HG02973 (cell line): ENCODE data around the gene SWAP70.

Experiments used
- ATAC-seq: cut with Tn5 transposase; IDR thresholded peaks from one replicate; pipeline ENCODE4 v1.9.1; 2021; ENCODE audit warnings: moderate library complexity; ENCODE audit not compliant: unreplicated experiment

SWAP70 gene

DNA sequence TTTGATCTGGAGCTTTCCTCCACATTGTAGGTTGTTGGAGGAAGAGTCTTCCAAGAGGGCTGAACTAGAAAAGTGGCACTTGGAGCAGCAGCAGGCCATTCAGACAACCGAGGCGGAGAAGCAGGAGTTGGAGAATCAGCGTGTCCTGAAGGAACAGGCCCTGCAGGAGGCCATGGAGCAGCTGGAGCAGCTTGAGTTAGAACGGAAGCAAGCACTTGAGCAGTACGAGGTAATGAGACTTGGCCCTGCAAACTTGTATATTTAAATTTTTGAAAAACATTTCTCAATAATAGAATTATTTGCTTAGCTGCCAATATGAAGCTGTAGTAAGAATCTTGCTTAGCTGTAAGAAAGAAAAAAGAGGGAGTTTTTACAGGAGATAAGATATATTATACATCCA lies 84.0 kb downstream of the SWAP70 start:
- no peak for ATAC-seq

DNA sequence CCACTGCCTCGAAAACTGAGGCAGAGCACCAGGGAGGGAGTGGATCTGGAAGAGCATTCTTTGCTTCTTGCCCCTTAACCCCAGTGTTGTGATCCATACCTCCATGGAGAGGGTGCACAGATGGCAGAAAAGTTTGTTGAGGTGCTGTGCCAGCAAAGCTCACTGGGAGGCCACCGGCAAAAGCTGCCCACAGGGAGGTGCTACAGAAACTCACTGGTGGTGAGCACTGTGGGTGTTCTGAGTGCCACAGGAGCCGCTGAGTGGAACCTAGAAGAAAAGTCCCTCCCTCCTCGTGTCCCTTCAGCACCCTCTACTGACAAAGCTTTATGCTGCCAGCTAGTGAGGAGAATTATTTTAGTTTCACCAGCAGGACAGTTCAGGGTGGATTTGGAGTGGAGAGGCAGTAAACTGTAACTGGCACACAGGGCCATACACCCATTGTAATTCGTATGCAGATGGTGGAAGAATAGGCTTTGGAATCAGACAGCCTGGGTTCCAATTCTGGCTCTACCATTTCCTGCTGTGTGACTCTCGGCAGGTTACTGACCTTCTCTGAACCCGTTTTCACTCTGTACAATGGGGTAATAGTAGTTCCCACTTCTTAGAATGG lies 84.6 kb downstream of the SWAP70 start:
- ATAC-seq: peak; percentile 50

DNA sequence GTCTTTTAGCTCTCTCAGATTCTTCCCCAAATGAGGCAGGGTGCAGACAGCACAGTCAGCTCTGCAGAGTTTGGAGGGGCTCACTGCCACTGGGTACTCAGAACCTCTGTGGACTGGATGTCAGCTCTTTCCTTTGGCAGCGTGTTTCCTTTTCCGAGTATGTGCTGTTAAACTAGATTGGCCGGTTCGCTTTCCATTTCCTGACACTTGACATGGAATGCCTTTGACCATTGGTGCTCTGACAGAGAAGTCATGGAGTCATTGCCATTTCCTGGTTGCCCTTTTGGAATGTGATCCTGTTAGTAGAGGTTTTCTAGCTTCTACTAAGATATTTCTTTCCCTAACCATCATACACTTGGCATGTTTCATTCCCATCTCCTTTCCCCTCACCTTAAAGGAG lies 86.7 kb downstream of the SWAP70 start:
- ATAC-seq: no peak

GRCh38 chr11:9752091-9752490 lies 88.2 kb downstream of the SWAP70 start:
- ATAC-seq: no peak

- no peak for ATAC-seq
These were observed 89.1 kb downstream of the SWAP70 start for GRCh38 chr11:9753021-9753420.

DNA sequence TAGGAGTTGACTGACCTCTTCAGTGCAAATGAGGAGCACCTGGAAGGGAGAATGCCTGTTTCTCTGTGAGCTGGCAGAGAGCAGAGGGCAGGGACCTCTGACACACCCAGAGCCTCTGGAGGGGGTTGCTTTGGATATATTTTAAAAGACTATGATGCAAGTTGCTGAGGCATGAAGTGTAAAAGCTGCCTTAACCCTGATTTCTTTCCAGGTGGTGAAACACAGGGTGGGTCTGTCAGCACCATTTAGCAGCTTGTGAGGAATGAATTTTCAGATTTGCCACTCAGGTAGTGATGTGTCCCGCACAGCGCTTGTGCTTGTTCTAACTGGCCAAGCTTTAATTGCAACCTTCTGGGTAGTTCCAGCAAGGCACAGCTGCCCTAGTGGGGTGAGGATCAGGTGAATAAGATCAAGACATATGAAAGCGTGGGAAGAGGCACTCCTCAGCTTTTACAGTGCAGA lies 90.2 kb downstream of the SWAP70 start:
- no peak for ATAC-seq

GRCh38 chr11:9755561-9756185 lies 91.8 kb downstream of the SWAP70 start:
- no peak for ATAC-seq

GRCh38 chr11:9756461-9756860 lies 92.6 kb downstream of the SWAP70 start:
- ATAC-seq: no peak

- ATAC-seq: no peak
These were observed 93.0 kb downstream of the SWAP70 start for GRCh38 chr11:9756878-9757277.

DNA sequence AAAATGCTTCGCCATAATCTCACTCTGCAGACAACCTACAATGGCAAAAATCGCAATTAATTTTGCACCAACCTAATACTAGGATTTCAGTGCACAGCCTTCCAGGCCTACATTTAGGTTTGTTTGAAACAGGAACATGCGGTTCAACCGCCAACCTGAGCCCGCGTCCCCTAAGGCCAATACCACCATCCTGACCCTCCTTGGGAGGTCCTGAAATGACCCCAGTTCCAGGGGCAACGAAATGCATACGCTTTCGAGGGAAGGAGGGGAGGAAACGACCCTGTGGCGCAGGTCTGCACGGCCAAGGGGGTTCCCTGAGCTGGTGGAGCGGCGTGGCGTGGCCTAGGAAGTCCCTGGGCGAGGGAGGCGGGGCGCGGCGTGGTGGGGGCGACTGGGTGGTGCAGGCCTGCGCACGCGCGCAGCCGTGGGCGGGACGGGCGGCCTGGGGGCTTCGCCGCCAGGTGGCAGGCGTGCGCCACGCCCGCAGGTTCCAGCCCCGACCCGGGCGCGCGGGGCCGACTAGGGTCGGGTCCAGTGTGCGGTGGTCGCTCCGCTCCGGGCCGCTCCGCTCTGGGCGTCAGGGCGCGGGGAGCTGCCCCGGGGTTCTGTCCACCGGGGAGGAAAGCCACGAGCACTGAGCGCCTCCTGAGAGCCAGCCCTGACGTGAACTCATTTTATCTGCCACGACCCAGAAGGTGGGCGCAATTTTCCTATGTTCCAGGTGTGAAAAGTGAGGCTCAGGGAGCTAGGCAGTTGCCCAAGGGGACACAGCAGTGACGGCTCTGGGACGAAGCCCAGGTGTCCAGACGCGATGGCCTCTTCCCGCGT lies 94.1 kb downstream of the SWAP70 start:
- peak; percentile 55 for ATAC-seq

- peak; percentile 22 for ATAC-seq
These were observed 95.0 kb downstream of the SWAP70 start for GRCh38 chr11:9758637-9759518.

GRCh38 chr11:9759519-9760192 lies 95.8 kb downstream of the SWAP70 start:
- peak; percentile 40 for ATAC-seq

GRCh38 chr11:9760193-9760575 lies 96.3 kb downstream of the SWAP70 start:
- ATAC-seq: no peak

DNA sequence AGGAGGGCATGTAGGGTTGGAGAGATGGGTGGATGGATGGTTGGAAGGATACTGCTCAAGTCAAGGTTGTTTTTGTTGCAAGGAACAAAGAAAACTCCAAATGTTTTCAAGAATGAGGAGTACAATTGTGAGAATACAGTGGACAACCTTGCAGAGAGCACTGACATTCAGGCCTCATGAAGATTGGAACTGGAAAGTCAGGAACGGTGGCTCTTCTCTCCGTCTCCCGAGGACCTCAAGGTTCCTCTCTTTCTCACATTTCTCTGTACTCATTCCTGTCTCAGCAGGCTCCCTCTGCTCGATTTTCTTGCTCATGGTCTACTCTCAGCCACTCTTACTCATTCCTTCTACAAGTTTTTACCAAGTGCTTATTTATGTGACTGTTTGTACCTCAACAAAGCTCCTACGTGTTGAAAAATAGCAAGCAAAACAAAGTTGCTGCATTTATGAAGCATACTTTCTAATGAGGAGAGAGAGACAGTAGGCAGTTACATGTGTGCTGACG lies 97.6 kb downstream of the SWAP70 start:
- ATAC-seq: no peak

DNA sequence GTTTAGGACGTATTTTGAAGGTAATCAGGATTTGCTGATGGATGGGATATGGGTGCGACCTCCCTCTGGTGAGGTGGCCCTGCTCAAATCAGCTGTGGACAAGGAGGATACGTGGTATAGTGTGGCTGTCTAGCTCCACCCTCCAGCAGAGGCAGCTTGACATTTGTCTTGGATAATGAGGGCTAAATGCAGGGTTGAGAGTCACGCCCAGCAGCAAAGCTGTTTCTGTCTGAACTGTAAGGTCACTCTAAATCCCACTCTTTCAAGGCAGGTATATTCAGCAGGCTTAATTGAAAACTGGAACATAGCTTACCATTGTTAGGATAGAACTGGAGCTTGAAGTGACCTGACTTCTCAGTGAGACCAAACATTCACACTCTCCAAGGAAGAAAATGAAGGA lies 98.7 kb downstream of the SWAP70 start:
- ATAC-seq: no peak

DNA sequence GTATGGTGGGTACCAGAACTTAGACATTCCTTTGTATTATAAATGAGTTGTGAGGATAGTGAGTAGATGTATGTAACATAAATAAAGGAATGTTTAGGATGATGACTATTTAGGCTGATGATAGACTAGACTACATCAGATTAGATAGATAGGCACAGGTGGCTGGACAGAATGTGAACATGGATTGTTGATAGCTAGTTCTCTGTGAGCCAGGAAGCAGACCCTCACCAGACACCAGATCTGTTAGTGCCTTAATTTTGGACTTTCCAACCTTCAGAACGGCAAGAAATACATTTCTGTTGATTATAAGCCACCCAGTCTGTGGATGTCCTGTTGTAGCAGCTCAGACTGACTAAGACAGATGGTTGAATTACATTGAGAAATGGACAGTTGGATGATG lies 99.4 kb downstream of the SWAP70 start:
- ATAC-seq: no peak

- ATAC-seq: no peak
These were observed 101.6 kb downstream of the SWAP70 start for GRCh38 chr11:9765320-9766101.

- no peak for ATAC-seq
These were observed 105.7 kb downstream of the SWAP70 start for GRCh38 chr11:9769621-9770020.

DNA sequence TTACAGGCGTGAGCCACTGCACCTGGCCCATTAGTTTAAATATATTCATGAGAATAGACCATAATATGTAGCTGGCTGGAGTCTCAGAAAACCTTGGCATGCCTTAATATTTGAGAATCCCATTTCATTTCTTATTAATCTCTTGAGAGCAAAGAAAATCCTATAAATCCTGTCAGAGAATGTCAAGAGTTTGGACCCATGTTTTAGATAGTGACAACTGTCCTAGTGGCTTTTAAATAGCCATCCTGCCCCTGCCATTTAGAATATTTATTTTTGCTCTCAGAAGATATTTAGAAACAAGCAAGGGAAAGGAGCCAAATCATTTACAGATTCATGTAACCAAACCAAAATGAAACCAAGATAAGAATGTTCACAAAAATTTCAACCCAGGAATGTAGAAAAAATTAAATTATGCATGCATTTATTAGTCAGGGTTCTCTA lies 107.2 kb downstream of the SWAP70 start:
- no peak for ATAC-seq
